H1 (cell line): ENCODE results near the gene ZFAND2B.

Source experiments
- CTCF ChIP-seq, 3 experiments: IDR thresholded peaks; 1 replicate in 2 of 3; 2 replicates in 1 of 3; pipeline versions ENCODE4 v1.5.1 to v1.6.1; 2011; ENCODE audit warnings: low read length in 3 of 3, mild to moderate bottlenecking in 3 of 3, inconsistent platforms in 2 of 3, low read depth in 1 of 3, moderate library complexity in 1 of 3; ENCODE audit not compliant: insufficient read depth in 1 of 3; ENCODE audit errors: control extremely low read depth in 1 of 3
- EZH2 ChIP-seq: fragments of 200-600 bp; sonication (generic); IDR thresholded peaks from 2 replicates; pipeline ENCODE4 v1.7.1; 2012; ENCODE audit warnings: low read depth, mild to moderate bottlenecking, moderate library complexity, low read length, inconsistent platforms; ENCODE audit not compliant: severe bottlenecking
- POLR2A ChIP-seq, 2 experiments: IDR thresholded peaks; 1 replicate in 1 of 2; 2 replicates in 1 of 2; pipeline ENCODE4 v1.6.1; 2011; ENCODE audit warnings: low read depth in 2 of 2, low read length in 2 of 2, mild to moderate bottlenecking in 2 of 2; ENCODE audit errors: control extremely low read depth in 1 of 2
- TAF1 ChIP-seq: IDR thresholded peaks from 2 replicates; pipeline ENCODE4 v1.6.1; 2011; ENCODE audit warnings: mild to moderate bottlenecking, low read depth, low read length
- TEAD4 ChIP-seq: IDR thresholded peaks from 2 replicates; pipeline ENCODE4 v1.6.1; 2012; ENCODE audit warnings: low read depth, low read length, inconsistent platforms, mixed read lengths

- TF ChIP-seq TEAD4 (no peak), CTCF (IDR thresholded peaks at IDR 0.05; ENCODE audit: control extremely low read depth in 1 of 3, insufficient read depth in 1 of 3, low read depth in 1 of 3, low read length in 3 of 3) (no peak), POLR2A (IDR thresholded peaks at IDR 0.05; ENCODE audit: control extremely low read depth in 1 of 2, low read depth in 2 of 2, low read length in 2 of 2) (no peak), TAF1 (no peak), EZH2 (no peak)
Measured at GRCh38 chr2:219234331-219234730, 27.7 kb downstream of the ZFAND2B start.
